Activated CD8-positive, alpha-beta memory T cell treated with anti-CD3 and anti-CD28 coated beads, Interleukin-2, amount 50 U/mL, for 24 hours (primary cell): Measurements from ENCODE around the gene NTM.

Experiments
- DNase-seq: peaks from one replicate; pipeline ENCODE4 v3.0.0-alpha.2; 2020; ENCODE audit errors: extremely low read depth

The NTM gene

DNA sequence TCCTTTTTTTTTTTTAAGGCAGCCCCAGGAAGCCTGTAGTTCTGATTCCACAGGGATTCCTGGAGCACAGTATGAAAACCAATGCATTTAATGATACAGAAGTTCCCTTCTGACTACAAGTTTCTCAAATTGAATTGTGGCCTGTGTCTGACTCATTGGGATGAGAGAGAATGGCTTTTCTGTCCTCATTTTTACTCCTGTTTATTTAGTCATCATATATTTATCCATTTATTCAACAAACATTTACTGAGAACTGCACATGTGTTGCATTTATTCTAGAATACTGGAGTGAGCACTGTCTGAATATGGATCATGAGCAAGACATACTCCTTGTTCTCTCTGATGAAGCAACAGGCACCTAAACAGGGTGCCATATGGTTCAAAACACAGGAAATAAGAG is 231.2 kb downstream of the NTM start:
- DNase-seq: no peak

DNA sequence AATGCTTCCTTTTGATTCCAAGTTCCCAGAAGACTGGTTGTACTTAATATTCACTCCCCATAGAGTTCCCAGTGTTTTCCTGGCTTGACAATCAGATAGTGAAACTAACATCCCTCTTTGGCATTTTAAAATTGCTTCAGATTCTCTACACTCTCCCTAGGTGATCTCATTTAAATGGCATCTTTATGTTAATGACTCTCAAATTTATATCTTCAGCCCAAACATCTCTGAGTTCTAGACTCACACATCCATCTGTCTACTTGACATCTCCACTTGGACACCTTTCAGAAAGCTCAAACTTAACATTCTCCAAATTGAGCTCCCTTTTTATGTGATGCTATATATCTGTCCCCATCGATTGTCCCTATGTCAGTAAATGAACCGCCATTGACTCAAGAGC is 232.0 kb downstream of the NTM start:
- DNase-seq: no peak

DNA sequence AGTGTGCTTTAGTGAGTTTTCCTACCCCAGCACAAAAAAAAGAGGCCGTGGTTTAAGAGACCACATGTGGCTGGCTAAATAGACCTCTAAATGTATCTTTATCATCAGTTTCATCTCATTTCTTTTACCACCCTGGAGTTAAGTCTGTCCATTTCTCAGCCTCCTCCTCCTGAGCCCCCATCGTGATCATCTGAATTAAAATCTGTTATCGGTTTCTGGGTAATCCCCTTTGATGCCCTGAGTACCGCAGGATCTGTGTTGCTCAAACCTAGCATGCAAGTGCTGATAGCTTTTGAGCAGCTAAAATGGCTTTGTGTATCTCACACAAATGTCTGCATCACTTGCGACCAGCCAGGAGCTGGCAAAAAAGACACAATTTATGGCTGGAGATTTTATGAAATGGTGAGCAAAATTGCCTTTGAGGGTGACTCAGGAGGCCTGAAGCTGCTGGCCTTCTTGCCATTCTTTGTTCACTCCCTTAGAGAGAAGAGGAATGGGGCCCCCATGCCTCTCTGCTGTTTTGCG is 236.5 kb downstream of the NTM start:
- no peak for DNase-seq

DNA sequence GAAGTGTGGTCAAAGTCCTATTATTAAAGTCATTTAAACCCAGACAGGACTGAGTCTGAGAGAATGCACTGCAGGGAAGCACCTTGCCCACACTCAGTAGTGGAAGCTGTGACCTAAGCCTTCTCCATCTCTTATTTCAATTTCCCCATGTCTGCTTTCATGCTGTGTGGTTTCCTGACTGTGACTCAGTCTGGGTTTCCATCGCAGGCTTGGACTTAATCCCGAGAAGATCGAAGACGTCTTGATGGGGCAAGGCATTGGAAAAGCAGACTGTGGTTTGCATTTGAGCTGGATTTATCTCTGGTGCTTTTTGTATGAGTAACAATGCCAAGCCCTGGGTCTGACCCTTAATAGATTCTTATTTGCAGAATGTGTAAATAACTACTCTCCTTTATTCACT is 238.9 kb downstream of the NTM start:
- no peak for DNase-seq

DNA sequence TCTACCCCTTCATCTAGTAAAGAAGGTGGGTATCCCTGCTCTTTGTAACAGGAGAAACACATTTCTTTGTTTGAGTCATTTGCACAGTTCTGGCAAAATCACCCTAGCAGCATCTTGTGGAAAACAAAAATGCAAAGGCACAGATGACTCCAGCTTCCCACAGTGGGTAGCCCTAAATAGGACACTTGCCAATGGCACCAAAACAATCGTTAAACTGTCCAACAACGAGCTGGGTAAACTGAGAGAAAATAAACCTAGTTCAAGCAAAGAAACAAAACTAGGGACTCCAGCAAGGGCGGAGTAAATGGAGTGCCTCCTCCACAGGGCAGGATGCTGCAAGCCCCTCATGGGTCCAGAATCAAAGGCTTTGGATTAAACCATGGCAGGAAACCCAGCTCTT is 239.5 kb downstream of the NTM start:
- DNase-seq: no peak

DNA sequence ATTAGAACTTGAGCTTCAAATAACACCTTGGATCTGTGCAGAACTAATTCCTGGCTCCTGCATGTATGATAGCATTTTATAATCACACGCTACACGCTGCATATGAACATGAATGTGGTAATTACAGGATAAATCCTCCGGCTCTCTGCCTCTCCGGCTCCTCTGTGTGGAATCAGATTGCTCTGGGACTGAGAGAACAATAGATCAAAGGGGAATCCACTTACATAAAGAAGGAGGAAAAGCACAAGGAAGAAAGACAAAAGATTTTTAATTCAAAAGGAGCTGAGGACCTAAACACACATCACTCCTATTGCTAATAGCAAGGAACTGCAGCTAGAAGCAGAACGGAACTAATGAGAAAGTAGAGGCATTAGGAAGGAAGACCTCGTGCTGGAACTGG is 240.9 kb downstream of the NTM start:
- DNase-seq: no peak

DNA sequence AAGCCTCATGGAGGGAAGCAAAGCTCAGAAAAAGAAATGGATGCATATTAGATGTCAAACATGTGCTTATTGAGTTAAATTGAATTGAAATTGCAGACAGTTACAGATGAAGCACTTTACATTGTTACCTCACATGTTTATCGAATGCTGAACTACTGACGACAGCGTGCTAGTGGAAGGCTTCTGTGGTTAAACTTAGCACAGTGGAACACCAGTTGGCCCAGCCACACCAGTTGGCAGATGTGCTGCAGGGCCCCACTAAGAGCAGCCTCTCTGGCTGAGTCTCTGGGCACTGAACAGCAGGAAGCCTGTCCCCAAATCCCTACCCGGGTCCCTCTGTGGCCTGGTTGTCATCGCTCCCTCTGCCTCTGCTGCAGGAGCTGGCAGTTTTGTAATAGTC is 242.1 kb downstream of the NTM start:
- DNase-seq: no peak

DNA sequence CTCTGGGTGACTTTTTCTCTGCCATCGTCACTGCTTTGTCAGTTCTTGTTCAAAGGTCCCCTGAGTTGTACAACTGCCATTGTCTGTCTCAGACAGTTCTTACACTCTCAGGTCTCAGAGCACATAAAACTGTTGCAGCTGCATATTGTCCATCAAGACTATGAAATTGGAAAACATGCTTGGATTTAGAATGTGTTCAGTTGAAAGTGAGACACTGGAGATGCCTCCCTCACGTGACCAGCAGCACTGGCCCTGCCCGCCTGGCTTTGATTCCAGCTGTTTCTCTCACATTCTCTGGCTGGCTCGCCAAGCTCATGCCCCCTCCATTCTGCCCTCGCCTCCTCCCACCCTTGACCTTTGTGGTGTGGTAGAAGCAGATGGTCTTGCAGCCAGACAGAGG is 244.2 kb downstream of the NTM start:
- DNase-seq: no peak

DNA sequence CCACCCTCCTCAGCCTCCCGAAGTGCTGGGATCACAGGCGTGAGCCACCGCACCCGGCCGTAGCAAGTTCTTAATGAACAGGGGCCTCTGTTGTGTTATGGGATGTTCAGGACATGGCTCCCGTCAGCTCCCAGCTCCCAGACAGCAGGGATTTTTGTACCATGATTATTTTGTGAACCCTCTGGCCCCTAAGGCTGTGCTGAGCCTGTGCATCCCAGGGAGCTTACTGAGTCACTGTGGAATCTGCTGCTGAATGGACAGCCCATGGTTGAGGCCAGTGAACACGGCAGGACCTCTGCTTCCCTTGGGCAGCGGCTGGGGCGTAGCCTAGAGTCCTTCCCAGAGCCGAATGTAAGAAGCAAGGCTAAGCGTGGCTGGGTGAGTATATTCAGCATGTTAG is 245.2 kb downstream of the NTM start:
- no peak for DNase-seq

DNA sequence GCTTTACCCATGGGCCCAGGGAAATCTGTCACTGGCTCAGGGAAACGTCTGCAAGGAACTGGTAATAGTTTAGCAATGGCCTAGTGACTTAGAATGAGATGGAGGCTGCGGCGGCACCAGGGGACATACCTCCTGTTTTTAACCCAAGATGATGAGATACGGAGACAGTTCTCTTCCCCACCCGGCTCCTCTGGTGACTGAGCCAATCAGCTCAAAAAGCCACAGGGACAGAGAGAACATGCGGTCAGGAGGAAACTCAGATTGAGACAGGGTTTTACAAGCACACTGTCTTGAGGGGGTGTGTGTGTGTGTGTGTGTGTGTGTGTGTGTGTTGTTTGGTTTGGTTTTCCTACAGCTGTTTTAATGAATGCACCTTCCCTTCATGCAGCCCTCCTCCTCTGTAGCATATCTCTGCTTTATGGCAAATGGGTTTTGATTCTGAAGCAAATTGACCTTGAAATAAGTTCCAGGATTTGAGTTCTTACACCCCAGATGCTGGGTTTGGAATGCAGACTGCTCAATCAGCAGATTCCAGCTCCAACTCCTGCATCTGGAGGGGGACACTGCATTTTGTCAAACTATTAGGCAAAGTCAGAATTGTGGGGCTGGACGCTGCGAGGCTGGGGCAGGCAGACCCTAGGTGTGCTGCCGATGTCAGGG is 246.2 kb downstream of the NTM start:
- DNase-seq: no peak

DNA sequence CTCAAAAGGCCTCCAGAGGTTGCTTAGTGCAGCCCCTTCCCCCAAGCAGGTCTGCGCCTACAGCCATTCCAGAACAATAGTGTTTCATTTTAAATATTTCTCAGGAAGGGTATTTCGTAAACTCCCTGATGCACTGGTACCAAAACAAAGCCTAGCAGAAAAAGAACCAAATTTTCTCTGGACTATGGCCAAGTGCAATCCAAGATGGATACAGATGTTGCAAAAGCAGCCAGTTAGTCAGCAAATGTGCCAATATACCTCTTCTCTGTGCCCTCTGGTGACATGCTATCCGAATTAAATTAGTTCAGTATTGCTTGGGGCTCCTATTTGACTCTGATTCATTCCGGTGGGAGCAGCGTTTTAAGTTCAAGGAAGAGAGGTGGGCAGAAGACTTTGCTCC is 247.8 kb downstream of the NTM start:
- DNase-seq: no peak

DNA sequence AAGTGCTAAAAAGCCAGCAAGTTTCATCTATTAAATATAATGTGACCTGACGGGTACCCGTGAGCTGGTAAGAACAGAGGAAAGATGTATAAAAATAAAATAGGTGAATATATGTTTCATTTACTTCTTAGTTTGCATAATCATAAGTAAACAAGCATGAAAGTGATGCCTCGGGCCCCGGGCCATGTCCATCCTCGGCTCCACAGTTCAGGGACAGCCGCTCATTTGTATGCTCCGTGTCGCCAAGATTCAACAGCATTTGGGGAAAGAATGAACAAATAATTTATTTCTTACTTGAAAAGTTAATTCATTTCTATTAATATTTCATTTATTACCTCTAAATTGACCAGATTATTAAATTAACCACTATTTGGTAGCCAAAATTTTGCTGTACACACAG is 251.8 kb downstream of the NTM start:
- DNase-seq: no peak

DNA sequence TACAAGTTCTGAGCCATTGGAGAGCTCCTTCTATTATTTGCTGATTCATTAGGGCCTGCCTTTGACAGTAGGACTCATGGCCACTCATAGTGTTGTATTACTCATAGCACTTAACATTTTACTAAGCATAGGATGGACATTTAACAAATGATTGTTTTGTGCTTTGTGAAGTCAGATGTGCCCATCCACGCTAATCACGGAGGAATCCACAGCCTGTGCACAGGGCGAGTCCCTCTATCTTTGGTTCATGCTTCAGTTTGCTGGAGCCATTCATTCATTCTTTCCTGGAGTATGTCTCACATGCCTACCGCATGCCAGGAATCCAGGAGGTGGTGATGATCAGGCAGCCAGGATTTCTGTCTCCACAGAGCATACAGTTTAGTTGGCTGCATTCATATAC is 254.1 kb downstream of the NTM start:
- DNase-seq: no peak

DNA sequence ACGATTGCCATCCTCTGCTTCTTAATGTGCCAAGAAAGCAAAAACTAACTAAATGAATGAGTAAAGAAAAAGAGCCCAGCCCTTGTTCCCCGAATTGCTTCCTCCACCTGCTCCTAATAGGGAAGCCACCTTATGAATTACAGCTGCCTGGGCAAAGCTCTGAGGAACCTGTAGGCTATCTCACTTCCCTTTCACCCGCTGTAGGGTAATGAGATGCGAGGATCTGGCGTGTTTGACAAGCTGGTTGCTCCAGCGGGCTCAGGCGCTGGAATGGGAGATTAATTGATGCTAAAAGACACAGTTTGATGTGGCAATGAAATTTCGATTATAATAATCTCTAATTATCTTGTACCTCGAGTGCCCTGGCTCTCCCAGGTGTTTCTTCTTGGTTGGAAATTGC is 256.4 kb downstream of the NTM start:
- no peak for DNase-seq

DNA sequence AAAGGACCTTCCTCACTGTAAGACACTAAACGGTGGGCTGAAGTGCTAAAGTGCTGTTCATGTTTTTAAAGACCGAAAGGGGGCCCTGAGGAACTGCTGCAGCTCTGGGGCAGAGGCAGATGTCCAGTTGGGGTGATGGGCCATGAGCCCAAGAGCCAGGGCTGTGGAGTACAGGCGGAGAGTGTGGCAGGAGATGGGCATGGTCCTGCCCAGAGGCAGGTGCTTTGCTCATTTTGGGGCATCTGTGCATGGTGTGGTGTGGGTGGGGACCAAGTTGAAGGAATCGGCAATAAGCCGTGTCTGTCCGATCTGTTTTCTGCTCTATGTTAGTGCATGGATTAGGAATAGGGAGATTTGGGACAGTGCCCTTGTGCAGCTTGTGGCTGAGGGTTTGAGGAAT is 258.3 kb downstream of the NTM start:
- DNase-seq: no peak

DNA sequence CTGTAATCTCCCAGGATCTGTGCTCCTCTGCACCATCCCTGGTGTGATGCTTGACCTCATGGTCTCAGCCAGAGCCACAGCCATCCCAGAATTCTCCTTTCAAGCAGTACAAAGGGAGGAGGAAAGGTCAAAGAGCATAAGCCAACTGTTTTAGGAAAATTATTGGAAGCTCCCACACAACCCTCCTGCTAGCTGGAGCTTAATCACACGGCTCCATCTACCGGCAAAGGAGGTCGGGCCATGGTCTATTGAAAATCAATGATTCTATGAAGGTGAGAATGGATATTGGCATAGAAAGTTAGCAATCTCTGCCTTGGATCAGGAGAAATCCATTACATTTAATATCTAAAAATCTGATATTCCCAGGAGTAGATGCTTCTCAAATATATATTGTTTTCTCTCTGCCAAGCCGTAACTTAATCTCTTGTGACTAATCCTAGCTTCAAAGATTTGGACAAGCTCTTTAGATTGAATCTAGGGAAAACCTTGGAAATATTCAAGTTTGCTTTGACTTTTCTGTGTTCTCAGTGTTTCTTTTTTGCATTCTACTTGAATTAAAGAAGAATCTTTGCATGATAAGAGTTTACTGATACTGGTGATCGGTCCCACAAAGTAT is 259.6 kb downstream of the NTM start:
- no peak for DNase-seq

DNA sequence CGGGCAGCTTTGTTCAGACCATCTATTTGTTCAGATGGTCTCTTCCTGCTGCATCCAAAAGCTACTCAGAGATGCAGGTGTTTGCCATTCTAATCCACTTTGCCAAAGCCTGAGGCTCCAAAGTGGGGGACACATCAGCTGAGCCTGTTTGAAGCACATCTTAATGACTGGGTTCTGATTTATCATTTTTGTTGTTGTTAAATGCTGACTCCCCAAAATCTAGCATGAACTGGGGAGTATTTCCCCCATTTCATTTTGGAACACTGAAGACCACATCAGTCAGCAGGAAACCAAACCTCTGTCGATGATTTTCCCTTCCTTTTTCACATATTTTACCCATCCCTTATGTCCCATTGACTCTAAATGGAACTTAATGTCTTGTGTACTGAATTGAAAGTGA is 262.6 kb downstream of the NTM start:
- DNase-seq: no peak

DNA sequence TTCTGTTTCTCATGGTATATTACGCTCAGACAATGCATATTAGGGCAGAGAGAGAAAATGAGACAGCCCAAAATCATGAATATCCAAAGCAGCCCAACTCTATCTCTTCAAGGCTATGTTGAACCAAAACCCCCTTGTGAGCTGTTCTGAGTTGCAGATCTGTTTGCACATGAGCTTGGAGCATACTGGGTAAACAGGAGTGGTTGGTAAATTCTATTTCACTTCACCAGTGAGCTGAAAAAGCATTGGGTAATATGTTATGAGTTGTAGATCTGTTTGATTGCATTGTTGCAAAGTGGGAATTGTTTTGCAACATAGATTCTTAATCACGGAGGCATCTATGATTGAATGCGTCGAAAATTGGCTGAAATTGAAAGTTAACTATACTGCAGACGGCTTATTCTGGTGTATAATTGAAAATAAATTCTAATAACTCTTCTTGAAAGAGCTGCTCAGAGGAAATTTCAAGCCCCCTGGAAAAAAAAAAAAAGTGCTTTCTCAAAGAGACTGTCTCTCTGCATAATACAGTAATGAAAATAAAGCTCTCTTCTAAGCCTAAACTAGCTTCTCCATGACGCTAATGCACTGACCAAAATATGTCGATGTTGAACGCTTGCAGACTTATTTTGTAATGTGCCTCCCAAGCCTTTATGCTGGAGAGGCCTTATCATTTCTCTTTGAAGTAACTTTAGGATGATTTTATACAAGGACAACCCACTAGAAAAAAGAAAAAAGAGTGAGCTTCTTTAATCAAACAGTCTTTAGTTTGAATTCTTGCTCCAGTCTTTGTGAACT is 263.7 kb downstream of the NTM start:
- no peak for DNase-seq

DNA sequence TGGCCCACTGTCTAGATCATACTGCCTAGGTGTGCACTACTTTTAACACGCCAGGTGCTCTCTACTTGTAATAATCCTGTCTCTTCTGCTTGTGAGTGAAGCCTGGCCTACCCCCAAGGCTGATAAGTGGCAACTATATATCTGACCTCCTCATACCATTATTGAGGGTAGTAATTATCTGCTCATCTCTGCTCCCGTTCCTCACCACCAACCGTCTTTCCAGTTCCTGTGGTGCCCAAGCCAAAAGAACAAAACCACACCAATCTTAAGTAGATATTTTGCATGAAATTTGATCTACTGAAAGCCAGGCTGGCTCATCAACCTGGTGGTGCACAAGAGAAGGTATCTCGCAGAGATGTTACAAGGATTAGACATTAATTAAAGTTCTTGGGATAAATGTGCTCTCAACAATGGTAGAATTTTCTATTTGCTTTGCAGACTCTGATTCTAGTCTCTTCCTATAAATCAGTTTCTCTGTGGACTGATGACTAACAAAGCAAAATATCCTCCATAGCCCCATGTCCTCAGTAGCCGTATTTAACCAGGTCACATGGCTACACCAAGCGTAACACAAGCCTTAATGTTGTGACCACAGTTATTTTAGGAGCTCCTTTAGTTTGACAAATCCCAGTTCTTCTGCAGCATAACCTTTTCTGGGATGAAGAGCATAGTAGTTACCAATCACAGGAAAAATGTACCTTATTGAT is 267.2 kb downstream of the NTM start:
- DNase-seq: no peak

DNA sequence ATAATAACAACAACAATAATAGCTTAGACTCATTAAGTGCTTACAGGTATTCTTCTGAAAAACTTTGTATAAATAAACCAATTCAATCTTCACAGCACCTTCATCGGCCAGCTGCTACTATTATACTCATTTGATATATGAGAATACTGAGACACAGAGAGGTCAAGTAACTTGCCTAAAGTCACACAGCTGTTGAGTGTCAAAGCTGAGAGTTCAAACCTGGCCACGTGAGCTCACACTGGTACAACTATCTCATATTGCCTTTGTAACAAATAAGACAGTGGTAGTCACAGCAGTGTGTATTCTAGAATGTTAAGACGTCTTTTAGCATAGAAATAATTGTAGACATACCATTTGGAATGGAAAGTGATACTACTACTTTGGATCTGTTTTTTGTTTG is 268.5 kb downstream of the NTM start:
- no peak for DNase-seq

DNA sequence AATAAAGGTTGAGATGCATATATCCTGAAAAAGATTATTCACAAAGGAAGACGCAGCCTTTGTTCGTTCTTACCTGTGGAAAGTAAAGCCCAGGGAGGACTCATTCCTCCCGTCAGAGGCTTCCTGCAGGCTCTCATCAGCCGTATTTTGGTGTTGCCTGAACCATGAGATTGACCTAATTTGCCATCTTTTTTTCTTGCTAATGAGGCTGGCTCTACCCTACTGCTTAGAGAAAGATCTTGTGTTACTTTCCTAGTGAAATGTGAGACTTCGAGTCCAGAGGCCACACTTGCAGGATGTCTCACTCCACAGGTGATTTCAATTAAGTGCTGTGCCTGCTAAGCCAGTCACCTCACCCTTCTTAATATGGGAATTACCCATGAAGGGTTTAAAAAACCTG is 269.9 kb downstream of the NTM start:
- DNase-seq: no peak

DNA sequence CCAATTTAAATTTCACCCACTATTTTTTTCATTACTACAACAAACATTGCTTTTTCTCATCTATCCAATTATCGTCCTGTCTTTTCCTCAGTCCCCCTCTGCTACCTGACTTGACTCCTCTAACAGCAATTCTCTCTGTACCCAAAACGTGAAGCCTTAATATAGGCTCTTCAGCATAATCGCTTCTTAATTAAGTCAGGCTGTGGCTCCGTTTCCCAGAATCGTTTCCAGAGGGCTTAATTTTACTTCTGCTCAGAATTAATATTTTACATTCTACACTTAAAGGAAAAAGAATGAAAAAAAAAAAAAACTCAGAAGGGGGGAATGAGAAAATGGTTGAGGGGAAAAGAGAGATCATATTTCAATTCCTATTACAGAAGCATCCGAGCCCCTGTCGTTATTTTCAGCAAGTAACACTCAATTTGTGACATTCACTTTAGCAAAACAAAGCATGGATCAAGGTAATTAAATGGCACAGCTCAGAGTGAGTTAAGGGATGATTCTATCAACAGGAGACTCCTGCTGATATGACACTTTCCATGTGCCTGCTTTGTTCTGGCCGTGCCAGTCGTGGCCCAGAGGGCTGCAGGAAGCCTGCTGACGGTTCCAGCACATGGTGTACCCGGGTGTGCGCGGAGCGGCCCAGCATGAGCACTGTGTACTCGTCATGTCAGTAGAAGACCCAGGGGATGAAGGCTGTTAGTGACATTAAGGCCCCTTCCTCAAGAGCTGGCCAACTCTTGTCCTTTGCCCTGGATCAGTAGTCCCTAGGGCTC is 272.5 kb downstream of the NTM start:
- DNase-seq: no peak
